ENCODE data around the gene TMUB2.
A peak's percentile ranks its signal among the peaks of the same experiment; 100 is the strongest.
"Not testable (repeated sequence)": the region's sequence is repeated elsewhere in the genome, so short reads cannot be mapped to it uniquely, and the experiment has no call there.

Gene TMUB2

GRCh38 chr17:44219616-44220212 is 32.9 kb downstream of the TMUB2 start, which contains the start of gene UBTF:
Gene UBTF, minus strand, starts transcription at chr17:44219675. Its CDS starts 1,446 bp downstream, at chr17:44218229.
- DNase-seq (ENCODE audit: low spot score), result peak; percentile 44

DNA sequence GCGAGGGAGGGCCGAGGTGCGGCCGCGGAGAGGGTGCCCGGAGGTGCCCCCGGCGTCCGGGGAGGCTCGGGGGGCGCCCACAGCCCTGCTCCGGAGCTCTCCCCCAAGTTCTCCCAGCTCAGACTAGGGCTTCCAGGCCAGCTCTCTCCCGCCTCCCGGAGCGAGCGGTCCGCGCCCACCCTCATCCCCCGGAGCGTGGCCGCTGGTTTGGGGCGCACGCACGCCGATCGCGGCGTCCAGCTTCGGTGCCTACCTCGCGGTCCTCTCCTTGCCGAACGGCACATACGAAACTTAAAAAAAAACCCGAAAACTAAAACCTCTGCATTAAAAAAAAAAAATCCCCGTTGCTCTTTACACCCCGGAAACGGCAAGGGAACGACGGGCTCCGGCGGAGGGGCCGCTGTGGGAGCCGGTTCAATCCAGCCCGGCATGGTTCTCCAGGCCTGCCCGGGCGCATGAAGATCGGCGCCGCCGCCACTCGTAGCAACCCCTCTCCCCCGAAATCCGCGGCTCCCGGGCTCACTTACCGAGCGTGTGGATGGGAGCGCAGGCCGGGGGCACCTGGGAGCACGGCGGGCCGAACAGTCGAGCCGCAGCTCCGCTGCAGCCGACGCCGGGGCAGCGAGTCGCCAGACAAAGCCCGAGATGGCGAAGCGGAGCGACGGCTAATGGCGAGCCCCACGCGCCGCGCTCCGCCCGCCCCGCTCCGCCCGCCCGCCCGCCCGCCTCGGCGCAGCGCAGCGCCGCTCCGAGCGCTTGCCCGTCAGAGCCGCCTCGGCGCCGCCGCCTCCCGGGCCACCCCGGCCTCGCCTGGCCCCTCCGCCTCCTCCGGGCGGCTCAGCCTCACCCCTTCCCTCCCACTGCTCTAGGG is 33.7 kb downstream of the TMUB2 start:
- DNase-seq (ENCODE audit: low spot score), result no peak

DNA sequence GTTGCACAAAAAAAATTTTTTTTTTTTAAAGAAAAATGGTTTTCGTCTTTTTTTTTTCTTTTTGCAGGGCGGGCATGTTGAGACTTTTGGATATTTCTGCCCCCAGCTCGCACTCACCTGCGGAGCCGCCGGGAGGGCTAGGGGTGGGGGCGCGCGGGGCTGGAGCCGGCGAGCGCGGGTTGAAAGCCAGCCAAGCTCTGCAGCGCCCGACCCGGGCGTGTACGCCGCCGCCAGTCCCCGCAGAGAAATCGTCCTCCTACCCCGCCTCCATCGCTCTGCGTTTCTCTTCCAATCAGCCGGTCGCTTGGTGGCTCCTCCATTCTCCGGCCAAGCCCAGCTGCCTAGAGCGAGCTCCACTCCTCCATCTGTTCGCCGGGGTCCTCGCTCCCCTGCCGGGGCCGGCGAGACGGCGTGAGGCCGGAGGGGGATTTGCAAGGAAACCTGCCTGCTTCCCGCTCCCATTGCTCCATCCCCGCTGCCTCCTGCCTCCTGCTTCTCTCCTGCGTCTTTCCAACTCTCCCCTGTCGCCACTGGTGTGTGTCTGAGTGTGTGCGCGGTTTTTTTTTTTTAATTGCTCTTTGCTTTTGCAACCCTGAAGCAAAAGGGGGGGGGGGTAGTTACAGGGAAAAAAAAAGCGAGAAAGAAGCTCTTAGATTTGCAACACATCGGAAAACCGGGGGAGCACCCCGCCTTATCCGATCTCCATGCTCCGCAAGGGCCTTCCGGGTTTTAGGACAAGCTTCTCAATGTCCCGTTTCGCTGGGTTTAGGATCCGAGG is 34.5 kb downstream of the TMUB2 start:
- DNase-seq (ENCODE audit: low spot score), result peak; percentile 55

DNA sequence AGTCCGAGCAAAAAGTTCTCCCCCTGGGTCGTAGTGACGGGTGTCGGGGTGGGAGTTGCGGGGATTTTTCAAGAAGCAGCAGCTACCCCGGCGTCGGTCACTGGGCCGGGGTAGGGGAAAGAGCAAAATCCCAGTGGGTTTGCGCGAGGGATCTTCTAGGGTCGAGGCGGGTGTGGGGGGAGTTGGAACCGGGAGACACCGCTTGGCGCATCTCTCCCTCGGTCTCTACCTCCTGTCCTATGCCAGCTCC is 35.0 kb downstream of the TMUB2 start:
- DNase-seq (ENCODE audit: low spot score), result no peak

GRCh38 chr17:44222112-44222869 is 35.5 kb downstream of the TMUB2 start:
- peak; percentile 56 for DNase-seq (ENCODE audit: low spot score)

DNA sequence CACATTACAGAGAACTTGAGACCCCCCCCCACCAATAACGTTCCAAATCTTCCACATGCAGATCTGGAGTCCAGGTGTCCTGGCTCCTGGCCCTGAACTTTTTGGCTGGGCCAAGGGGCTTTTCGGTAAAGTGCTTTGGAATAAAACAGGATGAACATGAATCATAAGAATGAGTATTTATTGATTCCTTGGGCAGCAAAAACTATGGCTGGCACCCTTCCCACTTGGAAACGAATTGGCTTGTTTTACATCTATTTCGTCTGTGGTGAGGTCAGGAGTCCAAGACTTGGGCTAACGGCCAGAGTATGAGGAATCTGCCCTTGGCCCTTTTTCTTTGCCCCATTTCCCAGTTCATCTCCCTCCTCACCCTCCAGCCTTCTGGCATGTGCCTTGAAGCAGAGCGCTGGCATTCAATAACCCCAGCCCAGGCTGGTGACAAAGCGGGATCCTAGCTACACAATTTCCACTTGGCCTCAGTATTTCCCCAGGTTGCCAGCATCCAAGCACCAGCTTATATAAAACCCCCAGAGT is 36.8 kb downstream of the TMUB2 start:
- no peak for DNase-seq (ENCODE audit: low spot score)

GRCh38 chr17:44229090-44229489 is 42.3 kb downstream of the TMUB2 start:
- no peak for DNase-seq (ENCODE audit: low spot score)

- no peak for DNase-seq (ENCODE audit: low spot score)
These were observed 43.4 kb downstream of the TMUB2 start for GRCh38 chr17:44230140-44230539.

DNA sequence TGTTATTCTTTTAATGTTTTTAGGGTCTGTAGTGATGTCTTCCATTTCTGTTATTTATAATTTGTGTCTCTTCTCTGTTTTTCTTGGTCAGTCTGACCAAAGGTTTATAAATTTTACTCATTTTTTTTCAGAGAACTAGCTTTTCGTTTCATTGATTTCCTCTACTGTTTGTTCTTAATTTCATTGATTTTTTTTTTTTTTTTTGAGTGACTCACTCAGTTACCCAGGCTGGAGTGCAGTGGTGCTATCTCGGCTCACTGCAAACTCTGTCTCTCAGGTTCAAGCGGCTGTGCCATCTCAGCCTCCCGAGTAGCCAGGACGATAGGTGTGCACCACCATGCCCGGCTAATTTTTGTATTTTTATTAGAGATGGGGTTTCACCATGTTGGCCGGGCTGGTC is 45.3 kb downstream of the TMUB2 start:
- DNase-seq (ENCODE audit: low spot score), result no peak

DNA sequence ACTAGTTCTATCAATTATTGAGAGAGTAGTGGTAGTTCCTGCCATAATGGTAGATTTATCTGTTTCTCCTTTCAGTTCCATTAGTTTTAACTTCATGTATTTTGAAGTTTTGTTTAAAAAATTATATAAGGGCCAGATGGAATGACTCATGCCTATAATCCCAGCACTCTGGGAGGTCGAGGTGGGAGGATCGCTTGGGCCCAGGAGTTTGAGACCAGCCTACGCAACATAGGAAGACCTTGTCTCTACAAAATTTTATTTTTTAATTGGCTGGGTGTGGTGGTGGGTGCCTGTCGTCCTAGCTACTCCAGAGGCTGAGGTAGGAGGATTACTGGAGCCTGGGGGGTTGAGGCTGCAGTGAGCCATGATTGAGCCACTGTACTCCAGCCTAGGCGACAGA is 46.8 kb downstream of the TMUB2 start:
- DNase-seq (ENCODE audit: low spot score), result no peak

DNA sequence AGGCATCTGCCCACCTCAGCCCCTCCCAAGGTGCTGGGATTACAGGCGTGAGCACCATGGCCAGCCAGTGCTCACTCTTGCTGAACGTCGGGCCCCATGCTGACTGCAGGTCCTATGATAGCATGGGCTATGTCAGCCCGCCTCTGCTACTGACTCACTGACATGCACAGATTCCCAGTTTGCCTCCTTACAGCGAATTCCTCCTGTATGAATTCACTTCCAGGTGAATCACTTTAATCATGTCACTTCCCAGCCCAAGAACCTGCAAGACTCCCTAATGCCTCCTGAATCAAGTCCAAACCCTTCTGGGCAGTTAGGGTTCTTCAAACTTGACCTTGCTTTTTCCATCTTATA is 48.8 kb downstream of the TMUB2 start:
- no peak for DNase-seq (ENCODE audit: low spot score)

- DNase-seq (ENCODE audit: low spot score), result no peak
These were observed 49.7 kb downstream of the TMUB2 start for GRCh38 chr17:44236444-44236991.

GRCh38 chr17:44237886-44238285 is 51.1 kb downstream of the TMUB2 start:
- not testable (repeated sequence) for DNase-seq (ENCODE audit: low spot score)

GRCh38 chr17:44241106-44241624 is 54.4 kb downstream of the TMUB2 start:
- DNase-seq (ENCODE audit: low spot score), result no peak
